Muscle layer of duodenum (tissue), 2 donors: ENCODE results near the gene ATG10.

Source experiments
- H3K27ac ChIP-seq: one replicate; pipeline ENCODE4 v1.7.0; 2013; ENCODE audit warnings: mild to moderate bottlenecking, low read length
- H3K27me3 ChIP-seq: one replicate; pipeline ENCODE4 v1.7.0; 2013; ENCODE audit warnings: low read depth, mild to moderate bottlenecking, control low read depth, low read length
- H3K36me3 ChIP-seq, 2 donors: one replicate each; pipeline ENCODE4 v1.7.0; 2013; ENCODE audit warnings: low read length in 2 of 2, control low read depth in 1 of 2, mild to moderate bottlenecking in 1 of 2; ENCODE audit not compliant: insufficient read depth in 2 of 2, control insufficient read depth in 1 of 2
- H3K4me1 ChIP-seq, 2 donors: one replicate each; pipeline ENCODE4 v1.7.0; 2013; ENCODE audit warnings: low read length in 2 of 2, mild to moderate bottlenecking in 2 of 2, control low read depth in 1 of 2, moderate library complexity in 1 of 2; ENCODE audit not compliant: insufficient read depth in 2 of 2, control insufficient read depth in 1 of 2
- H3K4me3 ChIP-seq, 2 donors: one replicate each; pipeline ENCODE4 v1.7.0; 2013; ENCODE audit warnings: low read length in 2 of 2, low read depth in 1 of 2, mild to moderate bottlenecking in 1 of 2
- H3K9me3 ChIP-seq, 2 donors: one replicate each; pipeline ENCODE4 v1.7.0; 2013; ENCODE audit warnings: low read length in 2 of 2, control low read depth in 1 of 2, mild to moderate bottlenecking in 1 of 2; ENCODE audit not compliant: control insufficient read depth in 1 of 2
- donor health status: healthy.

ATG10 gene

DNA sequence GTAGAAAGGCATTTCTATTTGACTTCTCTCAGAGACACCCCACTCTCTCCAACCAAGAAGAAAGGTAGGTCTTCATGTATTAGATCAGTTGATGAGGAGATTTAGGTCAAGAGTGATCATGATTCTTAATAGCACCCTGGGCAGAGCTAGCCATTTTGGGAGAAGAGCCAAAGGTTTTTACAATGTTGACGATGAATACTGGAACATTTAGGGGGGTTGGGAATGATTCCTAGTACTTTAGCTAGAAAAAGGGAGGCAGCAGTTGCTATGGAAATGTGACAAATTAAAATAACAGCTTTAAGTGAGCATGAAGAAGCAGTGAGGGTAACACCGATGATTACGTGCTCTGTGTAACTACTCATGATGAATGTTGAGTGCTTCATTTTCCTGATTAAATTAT, 315.8 kb downstream of the ATG10 start:
- Histone ChIP-seq H3K36me3 (no peaks in the 10 kb centered on the region), H3K4me1 (no peaks in the 10 kb centered on the region), H3K9me3 (no peaks in the 10 kb centered on the region), H3K27me3 (no peaks in the 10 kb centered on the region), H3K4me3 (no peak overlapping the region), H3K27ac (no peak overlapping the region)

GRCh38 chr5:82290005-82290404, 318.2 kb downstream of the ATG10 start:
- H3K4me3 ChIP-seq = no peak overlapping the region
- no peaks in the 10 kb centered on the region for H3K27me3 ChIP-seq
- H3K4me1 ChIP-seq = no peaks in the 10 kb centered on the region
- no peaks in the 10 kb centered on the region for H3K36me3 ChIP-seq
- no peak overlapping the region for H3K27ac ChIP-seq
- no peaks in the 10 kb centered on the region for H3K9me3 ChIP-seq

GRCh38 chr5:82290908-82291307, 319.1 kb downstream of the ATG10 start:
- Histone ChIP-seq H3K36me3 (no peaks in the 10 kb centered on the region), H3K4me1 (no peaks in the 10 kb centered on the region), H3K4me3 (no peak overlapping the region), H3K27ac (no peak overlapping the region), H3K27me3 (no peaks in the 10 kb centered on the region), H3K9me3 (no peaks in the 10 kb centered on the region)

DNA sequence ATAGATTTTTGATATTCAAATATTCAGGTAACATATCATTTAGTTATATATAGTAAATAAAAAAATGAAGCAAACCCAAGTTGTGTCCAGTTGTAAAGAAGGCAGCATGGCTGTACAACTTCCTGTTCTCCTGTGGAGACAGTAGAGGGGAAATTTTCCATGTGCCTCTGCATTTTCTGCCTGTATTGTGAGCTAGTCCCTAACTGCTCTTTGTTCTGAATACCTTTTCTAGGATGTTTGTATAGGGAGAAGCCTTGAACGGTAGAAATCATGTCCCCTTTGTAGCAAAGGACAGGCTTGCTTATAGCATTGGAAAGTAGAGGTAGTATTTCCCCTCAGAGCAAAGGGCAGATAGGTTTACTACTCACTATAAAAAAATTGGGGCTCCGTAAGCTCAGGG, 319.6 kb downstream of the ATG10 start:
- no peaks in the 10 kb centered on the region for H3K27me3 ChIP-seq
- H3K4me3 ChIP-seq = no peak overlapping the region
- H3K27ac ChIP-seq = no peak overlapping the region
- H3K9me3 ChIP-seq = no peaks in the 10 kb centered on the region
- no peaks in the 10 kb centered on the region for H3K4me1 ChIP-seq
- no peaks in the 10 kb centered on the region for H3K36me3 ChIP-seq

DNA sequence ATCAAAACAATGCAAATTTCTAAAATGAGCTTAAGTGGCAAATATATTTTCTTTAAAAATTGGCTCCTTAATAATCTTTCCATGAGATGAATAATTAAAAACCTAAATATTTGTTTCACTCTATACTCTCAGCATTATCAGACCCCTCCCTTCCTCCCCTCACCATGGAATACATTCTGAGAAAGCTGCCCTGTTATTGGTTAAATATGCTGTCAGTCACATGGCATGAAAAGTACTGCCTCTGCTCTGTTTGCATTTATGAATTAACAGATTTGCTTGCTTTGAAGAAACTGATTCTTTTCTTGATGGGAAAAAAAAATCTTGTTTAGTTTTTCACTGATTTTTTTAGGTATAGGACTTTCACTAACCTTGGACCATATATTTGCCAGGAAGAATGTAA, 323.3 kb downstream of the ATG10 start:
- H3K4me3 ChIP-seq = no peak overlapping the region
- H3K9me3 ChIP-seq = no peaks in the 10 kb centered on the region
- no peak overlapping the region for H3K27ac ChIP-seq
- H3K27me3 ChIP-seq = no peaks in the 10 kb centered on the region
- H3K36me3 ChIP-seq = no peaks in the 10 kb centered on the region
- no peaks in the 10 kb centered on the region for H3K4me1 ChIP-seq

DNA sequence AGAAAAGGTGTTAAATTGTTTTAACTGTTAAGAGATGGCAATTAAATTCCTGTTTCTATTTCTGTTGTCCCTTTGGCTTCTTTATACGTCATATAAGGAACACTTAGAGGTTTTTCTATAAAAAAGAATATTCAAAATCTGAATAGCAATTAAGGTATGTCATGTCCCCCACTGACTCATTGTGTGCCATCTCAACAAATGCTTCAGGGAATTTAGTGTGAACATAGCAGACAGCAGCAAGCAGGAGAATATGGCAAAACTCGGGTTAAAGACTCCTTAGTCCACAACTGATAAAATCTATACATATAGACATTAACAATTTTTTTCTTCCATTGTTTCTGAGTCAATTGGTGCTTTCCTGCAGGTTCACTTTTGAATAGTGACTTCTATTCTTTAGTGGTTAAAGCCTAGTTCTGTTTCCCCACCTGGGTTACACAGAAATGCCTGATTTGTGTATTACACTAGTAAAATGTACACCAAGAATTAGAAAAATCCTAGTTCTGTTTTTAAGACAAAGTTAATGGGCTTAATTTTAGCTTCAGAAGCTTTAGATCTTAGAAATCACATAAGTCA, 324.2 kb downstream of the ATG10 start:
- Histone ChIP-seq H3K36me3 (no peaks in the 10 kb centered on the region), H3K4me3 (no peak overlapping the region), H3K27me3 (no peaks in the 10 kb centered on the region), H3K4me1 (no peaks in the 10 kb centered on the region), H3K9me3 (no peaks in the 10 kb centered on the region), H3K27ac (no peak overlapping the region)

DNA sequence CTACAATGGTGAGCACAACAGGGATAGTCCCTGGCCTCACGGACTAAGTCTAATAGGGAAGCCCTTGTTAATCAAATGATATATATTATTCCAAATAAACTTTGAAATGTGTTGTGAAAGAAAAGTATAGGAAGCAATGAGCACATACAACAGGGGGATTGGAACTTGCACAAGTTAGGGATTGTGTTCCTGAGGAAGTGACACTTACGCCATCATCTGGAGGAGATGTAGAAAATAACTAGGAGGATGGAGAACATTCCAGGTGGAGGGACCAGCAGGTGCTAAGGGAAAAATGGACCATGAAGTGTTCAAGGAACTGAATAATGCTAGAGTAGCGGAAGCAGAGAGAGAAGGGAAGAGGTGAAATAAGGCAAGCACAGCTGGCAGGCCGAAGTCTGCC, 325.1 kb downstream of the ATG10 start:
- Histone ChIP-seq H3K4me3 (no peak overlapping the region), H3K27ac (no peak overlapping the region), H3K4me1 (no peaks in the 10 kb centered on the region), H3K36me3 (no peaks in the 10 kb centered on the region), H3K27me3 (no peaks in the 10 kb centered on the region), H3K9me3 (no peaks in the 10 kb centered on the region)

GRCh38 chr5:82297711-82298110, 325.9 kb downstream of the ATG10 start:
- Histone ChIP-seq H3K9me3 (no peaks in the 10 kb centered on the region), H3K27me3 (no peaks in the 10 kb centered on the region), H3K4me3 (no peak overlapping the region), H3K36me3 (no peaks in the 10 kb centered on the region), H3K4me1 (no peaks in the 10 kb centered on the region), H3K27ac (no peak overlapping the region)

DNA sequence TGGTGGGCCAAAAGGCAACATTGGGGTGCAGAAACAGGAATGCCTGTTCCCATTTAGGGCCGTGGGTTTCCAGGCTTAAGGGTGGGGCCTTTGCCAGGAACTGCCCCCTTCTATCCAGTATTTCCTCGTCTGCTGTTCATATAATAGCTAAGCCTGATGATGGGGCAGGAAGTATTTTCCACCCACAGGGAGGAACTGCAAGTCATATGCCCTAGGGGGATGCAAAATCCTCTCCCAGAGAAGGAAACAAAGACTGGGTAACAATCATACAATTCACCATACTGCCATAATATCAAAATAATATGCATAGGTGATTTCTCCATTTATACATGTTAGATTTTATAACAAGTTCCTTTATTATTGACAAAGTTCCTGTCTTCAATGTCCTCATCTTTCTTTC, 326.8 kb downstream of the ATG10 start:
- H3K4me1 ChIP-seq = no peaks in the 10 kb centered on the region
- no peaks in the 10 kb centered on the region for H3K36me3 ChIP-seq
- H3K4me3 ChIP-seq = no peak overlapping the region
- H3K27ac ChIP-seq = no peak overlapping the region
- no peaks in the 10 kb centered on the region for H3K9me3 ChIP-seq
- no peaks in the 10 kb centered on the region for H3K27me3 ChIP-seq

GRCh38 chr5:82301190-82301589, 329.4 kb downstream of the ATG10 start:
- no peaks in the 10 kb centered on the region for H3K27me3 ChIP-seq
- no peaks in the 10 kb centered on the region for H3K4me1 ChIP-seq
- H3K4me3 ChIP-seq = no peak overlapping the region
- H3K9me3 ChIP-seq = no peaks in the 10 kb centered on the region
- H3K36me3 ChIP-seq = peaks cover 0 to 4% of the 10 kb centered on the region in 2 donors
- H3K27ac ChIP-seq = no peak overlapping the region
